Fibroblast of peridontal ligament (primary cell): ENCODE data around the gene GCNT4.

Experiments
- DNase-seq: peaks from one replicate; pipeline ENCODE4 v3.0.0-alpha.2; 2010; ENCODE audit errors: extremely low read depth

GCNT4 gene

GRCh38 chr5:75016896-75017295 is 35.5 kb downstream of the GCNT4 start:
- DNase-seq: no peak

- no peak for DNase-seq
Measured at GRCh38 chr5:75012748-75013147, 39.6 kb downstream of the GCNT4 start.

GRCh38 chr5:75010838-75011237 is 41.5 kb downstream of the GCNT4 start:
- DNase-seq: no peak

- no peak for DNase-seq
Measured at GRCh38 chr5:75009556-75010345, 42.6 kb downstream of the GCNT4 start.

DNA sequence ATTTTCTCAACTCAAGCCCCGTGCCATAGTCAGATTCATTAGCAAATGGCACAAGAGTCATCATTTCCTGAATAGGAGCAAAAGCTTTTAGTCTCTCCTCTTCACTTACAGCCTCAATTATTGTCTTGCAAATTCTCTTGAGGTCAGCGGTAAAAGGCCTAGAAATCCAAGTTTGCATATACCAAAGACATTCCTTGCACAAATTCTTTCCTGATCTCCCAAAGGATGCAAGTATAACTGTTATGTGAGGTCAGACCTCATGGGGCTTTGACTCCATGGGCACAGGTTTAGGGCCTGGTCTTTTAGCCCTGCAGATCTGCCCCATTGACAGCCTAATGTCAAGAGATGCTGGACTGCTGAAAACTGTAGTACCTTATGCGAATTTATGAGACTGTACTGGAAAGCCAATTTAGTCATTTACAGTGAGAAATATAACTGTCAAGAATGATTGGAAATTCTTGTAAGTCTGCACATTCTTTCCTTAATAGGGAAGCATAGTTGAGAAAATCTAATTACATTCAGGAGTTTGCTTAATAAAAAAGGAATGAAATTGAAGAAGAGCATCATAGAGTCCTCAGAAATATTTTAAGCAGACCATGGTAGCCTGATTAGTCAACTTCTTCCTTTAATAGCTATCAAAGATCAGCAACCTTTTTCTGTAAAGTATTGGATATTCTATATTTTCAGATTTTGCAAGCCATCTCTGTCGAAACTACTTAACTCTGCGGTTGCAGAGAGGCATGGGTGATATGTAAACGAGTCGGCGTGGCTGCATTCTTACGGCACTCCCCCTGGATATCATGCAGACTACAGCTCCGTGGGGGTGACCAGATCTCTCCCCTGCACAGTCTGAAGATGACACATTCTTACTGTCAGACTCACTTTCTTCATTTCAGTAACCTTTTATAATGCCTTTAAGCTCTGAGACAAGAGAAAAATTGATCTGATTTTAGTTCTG is 45.2 kb downstream of the GCNT4 start:
- peak; percentile 48 for DNase-seq

GRCh38 chr5:75005561-75005960 is 46.8 kb downstream of the GCNT4 start:
- DNase-seq: no peak
